Gastrocnemius medialis (tissue), 4 donors: ENCODE results near the gene MYH7B. TPM values are rescaled to one million over a fixed set of nuclear protein-coding genes. Genes with fewer than 3 reads are reported as not detected.

Experiments
- ATAC-seq, 2 donors: fragments of 150-250 bp; one replicate each; pipeline ENCODE4 v1.9.1; 2016
- DNase-seq, 2 donors: peaks; one replicate each; pipeline ENCODE4 v3.0.0-alpha.2; 2019
- H3K27ac ChIP-seq, 4 donors: fragments of 200-600 bp; sonication (generic); 1 replicate in 1 of 4; 2 replicates in 3 of 4; pipeline ENCODE4 v1.5.1; 2016 to 2018; ENCODE audit warnings: mild to moderate bottlenecking in 2 of 4, moderate library complexity in 1 of 4
- H3K27me3 ChIP-seq, 3 donors: fragments of 200-600 bp; sonication (generic) in 2 of 3; 1 replicate in 1 of 3; 2 replicates in 2 of 3; pipeline versions ENCODE4 v1.5.1 to v1.6.0; 2016 to 2019; ENCODE audit warnings: mild to moderate bottlenecking in 1 of 3, moderate library complexity in 1 of 3
- H3K36me3 ChIP-seq, 2 donors: fragments of 200-600 bp; sonication (generic) in 1 of 2; one replicate each; pipeline ENCODE4 v1.5.1; 2017 to 2018
- H3K4me1 ChIP-seq, 2 donors: fragments of 200-600 bp; sonication (generic) in 1 of 2; one replicate each; pipeline ENCODE4 v1.5.1; 2016 to 2017; ENCODE audit warnings: mild to moderate bottlenecking in 2 of 2
- H3K4me3 ChIP-seq, 4 donors: fragments of 200-600 bp; sonication (generic) in 3 of 4; 1 replicate in 1 of 4; 2 replicates in 3 of 4; pipeline ENCODE4 v1.5.1; 2016 to 2019; ENCODE audit warnings: mild to moderate bottlenecking in 2 of 4
- H3K9me3 ChIP-seq, 3 donors: fragments of 200-600 bp; sonication (generic) in 2 of 3; 1 replicate in 1 of 3; 2 replicates in 2 of 3; pipeline ENCODE4 v1.5.1; 2016 to 2019
- POLR2A ChIP-seq, 2 donors: fragments of 450-650 bp; IDR thresholded peaks; one replicate each; pipeline ENCODE4 v1.6.1; 2017; ENCODE audit warnings: antibody characterized with exemption in 2 of 2, mild to moderate bottlenecking in 2 of 2, moderate library complexity in 2 of 2
- in situ Hi-C, 4 donors: fragments of 200-750 bp; cut with MboI; loops; one replicate each; pipeline versions ENCODE4 v1.15.0 to v1.8.0; 2017; ENCODE audit warnings: low sequenced_read_pairs in 4 of 4
- intact Hi-C: fragments of 100-400 bp; cut with DNase I; formaldehyde crosslinking; loops from one replicate; pipeline ENCODE4 v1.15.1; 2023; ENCODE audit warnings: low total_unique reads
- total RNA-seq, 4 donors: library from RNA; depleted of rRNA; stranded (reverse); fragments of >200 nt; gene quantifications; one replicate each; pipeline versions ENCODE4 v1.1.0 to v1.2.3, GENCODE V29; 2016
- TF ChIP-seq, protein P1 (sequence below), 5 experiments: fragments of 450-650 bp in 3 of 5; fragments of 200-600 bp in 2 of 5; sonication (generic) in 2 of 5; IDR thresholded peaks in 4 of 5; conservative IDR thresholded peaks in 1 of 5; 1 replicate in 4 of 5; 2 replicates in 1 of 5; pipeline ENCODE4 v1.5.1; 2016 to 2019; ENCODE audit warnings: antibody characterized with exemption in 5 of 5, mild to moderate bottlenecking in 3 of 5, moderate library complexity in 3 of 5

Gene MYH7B
- total RNA-seq, 4 donors from 2014 or later = 1.6 to 8.5 (median 3.3) TPM

DNA sequence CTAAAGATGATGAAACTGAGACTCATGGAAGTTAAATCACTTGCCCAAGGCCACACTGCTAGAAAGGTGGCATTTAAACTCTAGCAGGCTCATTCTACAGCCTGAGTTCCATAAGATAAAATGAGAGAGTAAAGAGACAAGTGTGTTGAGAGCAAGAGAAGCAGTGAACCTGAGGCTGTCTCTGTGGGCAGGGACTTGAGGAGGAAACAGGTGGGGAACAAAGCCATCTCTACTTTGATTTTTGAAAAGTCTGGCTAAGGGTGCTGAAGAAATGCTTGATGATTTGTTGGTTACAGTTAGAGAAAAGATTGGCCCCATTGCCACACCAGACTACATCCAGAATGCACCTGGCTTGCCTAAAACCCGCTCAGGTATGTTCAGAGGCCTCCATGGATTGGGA is 29.1 kb upstream of the MYH7B start:
- Histone ChIP-seq H3K4me3 (no peak overlapping the region), H3K27ac (peak overlapping the region; percentile 79 to 92 (median 89)), H3K9me3 (no peaks in the 10 kb centered on the region), H3K4me1 (peaks cover 37 to 38% of the 10 kb centered on the region in 2 donors), H3K36me3 (peaks cover 0 to 59% of the 10 kb centered on the region in 2 donors), H3K27me3 (no peaks in the 10 kb centered on the region)
- in situ Hi-C loops = no loop called here
- TF ChIP-seq POLR2A (IDR thresholded peaks at IDR 0.05) = no peak
- TF ChIP-seq, protein P1, sequence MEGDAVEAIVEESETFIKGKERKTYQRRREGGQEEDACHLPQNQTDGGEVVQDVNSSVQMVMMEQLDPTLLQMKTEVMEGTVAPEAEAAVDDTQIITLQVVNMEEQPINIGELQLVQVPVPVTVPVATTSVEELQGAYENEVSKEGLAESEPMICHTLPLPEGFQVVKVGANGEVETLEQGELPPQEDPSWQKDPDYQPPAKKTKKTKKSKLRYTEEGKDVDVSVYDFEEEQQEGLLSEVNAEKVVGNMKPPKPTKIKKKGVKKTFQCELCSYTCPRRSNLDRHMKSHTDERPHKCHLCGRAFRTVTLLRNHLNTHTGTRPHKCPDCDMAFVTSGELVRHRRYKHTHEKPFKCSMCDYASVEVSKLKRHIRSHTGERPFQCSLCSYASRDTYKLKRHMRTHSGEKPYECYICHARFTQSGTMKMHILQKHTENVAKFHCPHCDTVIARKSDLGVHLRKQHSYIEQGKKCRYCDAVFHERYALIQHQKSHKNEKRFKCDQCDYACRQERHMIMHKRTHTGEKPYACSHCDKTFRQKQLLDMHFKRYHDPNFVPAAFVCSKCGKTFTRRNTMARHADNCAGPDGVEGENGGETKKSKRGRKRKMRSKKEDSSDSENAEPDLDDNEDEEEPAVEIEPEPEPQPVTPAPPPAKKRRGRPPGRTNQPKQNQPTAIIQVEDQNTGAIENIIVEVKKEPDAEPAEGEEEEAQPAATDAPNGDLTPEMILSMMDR (IDR thresholded peaks at IDR 0.05 in 4 of 5, conservative IDR thresholded peaks at IDR 0.05 in 1 of 5) = no peak
- no peak for ATAC-seq
- DNase-seq = no peak
- intact Hi-C loops = no loop called here

DNA sequence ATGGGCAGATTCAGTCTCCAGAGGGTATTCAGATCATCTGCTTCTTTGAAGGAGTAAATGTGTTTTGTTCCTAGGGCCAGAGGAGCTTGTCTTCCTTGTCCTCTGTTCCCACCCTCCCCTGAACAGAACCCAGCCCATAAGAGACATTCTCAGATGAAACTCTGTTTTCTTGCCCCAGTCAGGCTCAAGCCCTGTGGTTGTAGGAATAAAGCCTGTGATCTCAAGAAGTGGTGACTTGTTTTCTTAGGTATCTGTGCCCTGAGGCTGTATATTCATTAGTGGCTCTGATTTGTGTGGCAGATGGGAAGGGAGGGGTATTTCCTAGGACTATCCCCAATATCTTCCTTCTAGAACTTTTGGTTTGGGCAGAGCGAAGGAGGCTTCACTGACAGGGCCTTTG is 27.9 kb upstream of the MYH7B start:
- Histone ChIP-seq H3K36me3 (peaks cover 0 to 59% of the 10 kb centered on the region in 2 donors), H3K9me3 (no peaks in the 10 kb centered on the region), H3K4me1 (peaks cover 27% of the 10 kb centered on the region in 2 donors), H3K27ac (peak overlapping the region; percentile 79 to 92 (median 89)), H3K27me3 (no peaks in the 10 kb centered on the region), H3K4me3 (no peak overlapping the region)
- DNase-seq (no peak), ATAC-seq (no peak)
- intact Hi-C loops = no loop called here
- in situ Hi-C loops = no loop called here
- TF ChIP-seq, protein P1 (IDR thresholded peaks at IDR 0.05 in 4 of 5, conservative IDR thresholded peaks at IDR 0.05 in 1 of 5) = no peak
- no peak for TF ChIP-seq POLR2A (IDR thresholded peaks at IDR 0.05)

DNA sequence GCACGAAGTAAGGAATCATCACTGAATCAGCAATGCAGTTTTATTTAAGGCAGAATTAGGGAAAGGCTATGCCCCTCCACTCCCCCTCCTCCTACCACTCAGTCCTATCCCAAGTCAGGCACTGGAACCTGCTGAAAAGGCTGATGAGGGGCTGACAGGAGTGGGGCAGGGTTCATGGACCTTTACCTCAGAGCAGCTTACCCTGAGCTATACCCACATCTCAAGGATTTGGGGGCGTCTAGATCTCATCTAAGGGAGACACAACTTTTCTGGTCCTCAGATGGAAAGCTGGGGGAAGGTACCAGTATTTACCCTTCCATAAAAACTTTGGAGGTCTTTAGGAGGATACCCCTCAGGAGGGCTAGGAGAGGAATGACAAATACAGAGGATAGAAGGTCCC is 27.3 kb upstream of the MYH7B start:
- intact Hi-C loops (no loop called here), in situ Hi-C loops (no loop called here)
- Histone ChIP-seq H3K36me3 (peaks cover 0 to 57% of the 10 kb centered on the region in 2 donors), H3K27ac (peak overlapping the region in 2 of 4 donors; percentile 89 to 92), H3K9me3 (no peaks in the 10 kb centered on the region), H3K4me3 (no peak overlapping the region), H3K4me1 (peaks cover 20% of the 10 kb centered on the region in 2 donors), H3K27me3 (no peaks in the 10 kb centered on the region)
- no peak for TF ChIP-seq POLR2A (IDR thresholded peaks at IDR 0.05)
- TF ChIP-seq, protein P1 (IDR thresholded peaks at IDR 0.05 in 4 of 5, conservative IDR thresholded peaks at IDR 0.05 in 1 of 5) = no peak
- DNase-seq = no peak
- ATAC-seq = no peak

DNA sequence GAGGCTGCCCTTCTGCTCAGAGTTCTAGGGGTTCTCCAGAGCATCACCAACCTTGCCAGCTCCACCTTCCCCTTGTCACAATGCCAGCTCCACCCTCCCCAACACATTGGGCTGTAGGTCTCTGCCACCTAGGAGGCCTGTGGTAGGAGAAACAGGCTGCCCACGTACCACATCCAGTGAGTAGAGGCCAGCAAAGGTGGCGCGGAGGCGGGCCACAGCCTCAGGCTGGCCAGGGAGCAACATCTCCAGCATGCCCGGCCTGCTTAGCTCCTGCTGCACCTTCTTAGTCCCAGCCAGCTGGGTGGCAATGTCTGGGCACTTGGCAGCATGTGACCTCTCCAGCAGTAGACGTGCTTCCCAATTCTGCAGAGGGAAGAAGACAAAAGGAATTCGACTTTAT is 23.9 kb upstream of the MYH7B start:
- DNase-seq = no peak
- H3K27me3 ChIP-seq = no peaks in the 10 kb centered on the region
- no peak for TF ChIP-seq POLR2A (IDR thresholded peaks at IDR 0.05)
- TF ChIP-seq, protein P1 (IDR thresholded peaks at IDR 0.05 in 4 of 5, conservative IDR thresholded peaks at IDR 0.05 in 1 of 5) = no peak
- peaks cover 0 to 41% of the 10 kb centered on the region in 2 donors for H3K36me3 ChIP-seq
- no peak for ATAC-seq
- intact Hi-C loops = no loop called here
- no peak overlapping the region for H3K4me3 ChIP-seq
- peaks cover 3 to 4% of the 10 kb centered on the region in 2 donors for H3K4me1 ChIP-seq
- in situ Hi-C loops = no loop called here
- no peaks in the 10 kb centered on the region for H3K9me3 ChIP-seq
- no peak overlapping the region for H3K27ac ChIP-seq
